Vagina (tissue), 2 donors: Measurements from ENCODE around the gene SCAF8.

Source experiments
- CTCF ChIP-seq, 3 experiments: fragments of 450-650 bp in 2 of 3; fragments of 200-600 bp in 1 of 3; sonication (generic) in 1 of 3; IDR thresholded peaks; one replicate each; pipeline ENCODE4 v1.5.1; 2017 to 2019; ENCODE audit warnings: antibody characterized with exemption in 3 of 3, mild to moderate bottlenecking in 2 of 3, moderate library complexity in 2 of 3
- POLR2A ChIP-seq, 2 donors: fragments of 450-650 bp; IDR thresholded peaks; one replicate each; pipeline ENCODE4 v1.6.1; 2017; ENCODE audit warnings: antibody characterized with exemption in 2 of 2, mild to moderate bottlenecking in 2 of 2, moderate library complexity in 2 of 2

GRCh38 chr6:154842833-154843232 lies 109.6 kb downstream of the SCAF8 start:
- TF ChIP-seq CTCF (IDR thresholded peaks at IDR 0.05) (no peak), POLR2A (IDR thresholded peaks at IDR 0.05) (no peak)
